ENCODE data around the gene TBC1D12.

Gene TBC1D12

GRCh38 chr10:94425942-94426341 lies 23.6 kb downstream of the TBC1D12 start:
- TF ChIP-seq, protein P1, sequence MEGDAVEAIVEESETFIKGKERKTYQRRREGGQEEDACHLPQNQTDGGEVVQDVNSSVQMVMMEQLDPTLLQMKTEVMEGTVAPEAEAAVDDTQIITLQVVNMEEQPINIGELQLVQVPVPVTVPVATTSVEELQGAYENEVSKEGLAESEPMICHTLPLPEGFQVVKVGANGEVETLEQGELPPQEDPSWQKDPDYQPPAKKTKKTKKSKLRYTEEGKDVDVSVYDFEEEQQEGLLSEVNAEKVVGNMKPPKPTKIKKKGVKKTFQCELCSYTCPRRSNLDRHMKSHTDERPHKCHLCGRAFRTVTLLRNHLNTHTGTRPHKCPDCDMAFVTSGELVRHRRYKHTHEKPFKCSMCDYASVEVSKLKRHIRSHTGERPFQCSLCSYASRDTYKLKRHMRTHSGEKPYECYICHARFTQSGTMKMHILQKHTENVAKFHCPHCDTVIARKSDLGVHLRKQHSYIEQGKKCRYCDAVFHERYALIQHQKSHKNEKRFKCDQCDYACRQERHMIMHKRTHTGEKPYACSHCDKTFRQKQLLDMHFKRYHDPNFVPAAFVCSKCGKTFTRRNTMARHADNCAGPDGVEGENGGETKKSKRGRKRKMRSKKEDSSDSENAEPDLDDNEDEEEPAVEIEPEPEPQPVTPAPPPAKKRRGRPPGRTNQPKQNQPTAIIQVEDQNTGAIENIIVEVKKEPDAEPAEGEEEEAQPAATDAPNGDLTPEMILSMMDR (IDR thresholded peaks at IDR 0.05): no peak

- TF ChIP-seq, protein P1 (IDR thresholded peaks at IDR 0.05): no peak
These were observed 24.8 kb downstream of the TBC1D12 start for GRCh38 chr10:94427166-94427565.

GRCh38 chr10:94428766-94429707 lies 26.7 kb downstream of the TBC1D12 start:
- TF ChIP-seq, protein P1 (IDR thresholded peaks at IDR 0.05): no peak

GRCh38 chr10:94430701-94431100 lies 28.4 kb downstream of the TBC1D12 start:
- TF ChIP-seq, protein P1 (IDR thresholded peaks at IDR 0.05): no peak

- TF ChIP-seq, protein P1 (IDR thresholded peaks at IDR 0.05): no peak
These were observed 30.1 kb downstream of the TBC1D12 start for GRCh38 chr10:94432443-94432842.

GRCh38 chr10:94439275-94439861 lies 37.0 kb downstream of the TBC1D12 start:
- TF ChIP-seq, protein P1 (IDR thresholded peaks at IDR 0.05): no peak

DNA sequence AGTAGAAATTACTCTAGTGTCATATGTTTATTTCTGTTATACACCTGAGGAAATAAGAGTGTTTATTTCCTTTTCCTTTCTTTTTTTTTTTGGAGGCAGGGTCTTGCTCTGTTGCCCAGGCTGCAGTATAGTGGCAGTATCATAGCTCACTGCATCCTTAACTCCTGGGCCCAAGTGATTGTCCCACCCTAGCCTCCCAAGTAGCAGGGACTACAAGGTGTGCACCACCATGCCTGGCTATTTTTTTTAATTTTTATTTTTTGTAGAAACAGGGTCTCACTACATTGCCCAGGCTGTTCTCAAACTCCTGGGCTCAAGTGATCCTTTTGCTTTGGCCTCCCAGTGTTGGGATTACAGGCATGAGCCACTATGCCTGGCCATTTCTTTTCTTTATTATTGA lies 37.8 kb downstream of the TBC1D12 start:
- TF ChIP-seq, protein P1 (IDR thresholded peaks at IDR 0.05): no peak
